GM19372 (cell line): Measurements from ENCODE around the gene TMEM255B.
"Not testable (repeated sequence)": the region's sequence is repeated elsewhere in the genome, so short reads cannot be mapped to it uniquely, and the experiment has no call there.

ENCODE experiments used
- ATAC-seq: cut with Tn5 transposase; IDR thresholded peaks from one replicate; pipeline ENCODE4 v1.9.1; 2021; ENCODE audit warnings: mild to moderate bottlenecking, low read depth, moderate library complexity; ENCODE audit not compliant: unreplicated experiment

TMEM255B gene

DNA sequence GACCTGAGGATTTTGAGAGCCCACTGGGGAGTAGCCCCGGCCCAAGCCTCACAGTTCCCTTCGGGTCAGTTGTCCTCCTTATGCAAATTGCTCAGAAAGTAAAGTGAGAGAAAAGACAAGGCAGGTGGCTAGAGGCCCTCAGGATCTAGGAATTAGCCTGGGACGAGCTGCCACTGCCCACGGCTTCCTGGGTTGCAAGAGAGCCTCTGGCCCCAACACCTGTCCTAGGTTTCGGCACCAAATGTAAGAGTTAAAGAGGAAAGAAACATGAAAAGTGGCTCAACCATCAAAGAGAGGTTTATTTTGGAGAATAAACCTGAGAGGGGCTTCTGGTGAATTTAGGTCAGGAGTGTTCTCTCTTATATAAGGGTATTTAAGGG lies 25.6 kb downstream of the TMEM255B start:
- no peak for ATAC-seq

GRCh38 chr13:113785051-113786010 lies 26.3 kb downstream of the TMEM255B start:
- ATAC-seq: no peak

DNA sequence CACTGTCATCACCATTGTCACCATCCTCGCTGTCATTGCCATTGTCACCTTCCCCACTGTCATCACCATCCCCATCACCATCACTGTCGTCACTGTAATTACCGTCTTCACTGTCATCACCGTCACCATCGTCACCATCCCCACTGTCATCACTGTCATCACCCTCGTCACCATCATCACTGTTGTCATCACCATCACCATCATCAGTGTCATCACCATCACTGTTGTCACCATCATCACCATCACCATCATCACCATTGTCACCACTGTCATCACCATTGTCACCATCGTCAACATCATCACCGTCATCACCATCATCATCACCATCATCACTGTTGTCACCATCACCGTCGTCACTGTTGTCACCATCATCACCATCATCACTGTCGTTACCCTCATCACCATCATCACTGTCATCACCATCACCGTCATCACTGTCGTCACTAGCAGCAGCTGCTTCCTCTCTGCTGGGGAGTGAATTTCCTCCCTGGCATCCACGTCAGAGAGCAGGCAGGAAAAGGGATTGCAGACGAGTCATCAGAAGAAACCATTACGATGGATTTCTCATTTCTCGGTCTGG lies 27.3 kb downstream of the TMEM255B start:
- ATAC-seq: no peak

- ATAC-seq: no peak
Measured at GRCh38 chr13:113787694-113788093, 28.7 kb downstream of the TMEM255B start.

DNA sequence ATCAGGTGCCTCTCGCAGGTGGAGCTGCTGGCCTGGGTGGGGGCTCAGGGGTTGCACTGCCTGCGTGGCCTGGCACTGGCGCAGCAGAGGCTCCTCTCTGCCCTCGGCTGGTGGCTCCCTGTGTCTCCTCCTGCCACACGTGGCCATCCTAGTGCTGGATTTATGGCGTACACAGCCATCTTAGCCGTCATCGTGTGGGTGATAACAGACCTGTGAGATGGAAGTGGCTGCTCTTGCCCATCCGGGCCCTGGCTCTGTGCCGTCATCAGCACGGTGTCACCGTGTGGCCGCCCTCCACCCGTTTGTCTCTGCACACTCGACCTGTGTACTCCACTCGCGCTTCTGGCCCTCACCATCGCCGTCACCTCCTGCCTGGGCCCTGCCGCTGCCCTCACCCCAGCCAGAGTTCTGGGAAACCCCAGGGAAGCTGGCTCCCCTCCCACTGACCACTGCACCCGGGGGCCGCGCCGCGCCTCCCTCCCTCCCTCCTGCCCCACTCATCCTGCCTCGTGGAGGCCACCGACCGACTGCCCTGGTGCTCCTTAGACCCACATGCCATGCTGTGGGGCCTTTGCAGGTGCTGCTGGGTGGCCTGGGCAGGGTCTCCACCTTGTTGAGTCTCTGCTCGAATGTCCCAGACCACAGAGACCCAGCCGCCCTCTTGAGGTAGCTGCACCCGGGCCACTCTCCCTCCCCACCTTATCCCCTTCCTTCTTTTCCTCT lies 29.5 kb downstream of the TMEM255B start:
- no peak for ATAC-seq

GRCh38 chr13:113789167-113789566 lies 30.1 kb downstream of the TMEM255B start:
- no peak for ATAC-seq

DNA sequence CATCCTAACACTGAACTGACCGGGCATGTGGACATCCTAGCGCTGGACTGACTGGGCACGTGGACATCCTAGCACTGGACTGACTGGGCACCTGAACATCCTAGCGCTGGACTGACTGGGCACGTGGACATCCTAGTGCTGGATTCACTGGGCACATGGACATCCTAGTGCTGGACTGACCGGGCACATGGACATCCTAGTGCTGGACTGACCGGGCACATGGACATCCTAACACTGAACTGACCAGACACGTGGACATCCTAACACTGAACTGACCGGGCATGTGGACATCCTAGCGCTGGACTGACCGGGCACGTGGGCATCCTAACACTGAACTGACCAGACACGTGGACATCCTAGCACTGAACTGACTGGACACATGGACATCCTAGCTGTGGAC lies 30.9 kb downstream of the TMEM255B start:
- not testable (repeated sequence) for ATAC-seq

DNA sequence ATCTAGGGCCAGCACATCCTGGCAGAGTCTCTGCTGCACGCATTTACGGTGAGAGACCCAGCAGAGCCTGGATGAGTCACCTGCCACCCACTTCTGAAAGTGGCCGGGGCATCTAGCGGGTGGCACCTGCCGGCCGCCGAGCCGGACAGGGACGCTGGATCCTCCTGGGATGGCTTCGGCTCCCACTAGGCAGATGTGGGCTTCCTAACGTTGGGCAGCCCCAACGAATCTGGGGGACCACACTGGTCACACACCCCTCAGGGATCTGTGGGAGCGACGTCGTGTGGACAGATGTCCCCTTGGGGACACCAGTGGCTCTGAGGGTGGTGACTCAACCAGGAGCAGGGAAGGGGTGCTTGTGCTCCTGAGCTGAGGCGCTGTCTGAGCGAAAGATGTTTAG lies 32.2 kb downstream of the TMEM255B start:
- ATAC-seq: no peak

DNA sequence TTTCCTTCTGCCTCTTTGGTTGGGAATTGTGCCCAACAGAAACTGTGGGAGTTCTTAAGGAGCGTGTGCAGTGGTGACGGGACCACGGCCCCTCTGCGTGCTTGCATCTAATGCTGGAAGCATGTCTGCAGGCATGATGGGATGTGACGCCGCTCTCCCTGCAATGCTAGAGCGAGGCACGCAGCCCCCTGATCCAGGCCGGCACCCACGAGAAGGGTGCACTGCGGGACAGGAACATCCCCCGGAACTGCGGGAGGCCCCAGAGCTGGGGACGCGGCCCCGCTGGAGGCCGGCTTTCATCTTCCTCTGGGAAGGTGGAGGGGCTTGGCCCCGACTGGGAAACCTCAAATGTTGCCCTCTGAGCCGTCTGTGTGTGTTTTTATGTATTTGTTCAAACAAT lies 32.7 kb downstream of the TMEM255B start:
- ATAC-seq: no peak

- ATAC-seq: no peak
Measured at GRCh38 chr13:113792236-113792770, 33.3 kb downstream of the TMEM255B start.

DNA sequence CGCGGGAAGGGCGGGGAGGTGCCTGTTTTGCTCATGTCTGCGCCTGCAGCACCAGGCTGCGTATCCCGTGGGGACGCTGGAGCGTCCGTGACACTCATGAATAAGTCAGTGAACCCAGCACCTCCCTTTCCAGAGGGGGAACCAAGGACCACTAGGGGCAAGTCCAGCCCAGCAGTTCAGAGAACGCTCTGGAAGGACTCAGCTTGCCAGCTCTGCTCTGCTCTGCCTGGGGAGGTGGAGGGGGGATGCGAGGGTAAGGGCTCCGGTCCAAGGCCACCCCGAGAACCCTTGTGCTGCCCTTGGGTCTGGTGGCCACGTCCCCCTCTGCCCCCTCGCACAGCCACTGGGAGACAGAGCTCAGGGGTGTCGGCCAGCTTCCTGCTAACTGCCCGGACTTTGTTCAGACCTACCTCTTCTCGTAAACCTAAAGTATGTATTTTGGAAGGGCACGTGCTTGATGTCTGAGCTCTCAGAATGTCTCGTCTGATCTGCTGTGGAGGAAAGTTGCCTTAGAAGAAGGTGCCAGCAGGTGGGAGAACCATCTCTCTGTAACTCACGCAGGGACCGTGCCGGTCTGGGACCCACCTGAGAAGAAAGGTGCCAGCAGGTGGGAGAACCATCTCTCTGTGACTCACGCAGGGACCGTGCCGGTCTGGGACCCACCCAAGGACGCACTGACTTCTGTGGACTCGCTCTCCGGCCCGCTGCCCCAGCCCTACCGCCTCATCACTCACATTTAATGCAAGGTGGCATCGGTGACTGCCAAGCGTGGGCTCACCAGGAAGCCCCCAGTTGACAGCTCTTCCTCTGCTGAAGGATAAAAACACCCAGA lies 34.1 kb downstream of the TMEM255B start:
- ATAC-seq: no peak

DNA sequence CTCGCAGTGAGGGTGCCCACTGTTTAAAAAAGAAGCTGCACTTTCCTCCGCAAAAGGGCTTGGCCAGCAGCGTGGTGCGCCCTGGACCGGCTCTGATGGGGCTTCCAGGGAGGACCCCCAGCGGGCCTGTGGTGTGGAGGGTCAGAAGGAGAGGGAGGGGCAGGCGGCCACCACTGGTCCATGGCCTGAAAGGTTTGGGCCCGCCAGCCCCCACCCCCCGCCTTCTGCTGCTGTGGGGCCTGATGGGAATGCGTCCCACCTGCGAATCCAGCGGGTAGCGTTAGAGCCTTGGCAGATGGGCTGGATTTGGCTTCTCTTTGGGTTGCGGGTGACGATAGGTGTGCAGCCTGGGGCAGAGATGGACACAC lies 34.7 kb downstream of the TMEM255B start:
- ATAC-seq: no peak

GRCh38 chr13:113794086-113794485 lies 35.1 kb downstream of the TMEM255B start:
- ATAC-seq: no peak

GRCh38 chr13:113794764-113795173 lies 35.7 kb downstream of the TMEM255B start:
- no peak for ATAC-seq

DNA sequence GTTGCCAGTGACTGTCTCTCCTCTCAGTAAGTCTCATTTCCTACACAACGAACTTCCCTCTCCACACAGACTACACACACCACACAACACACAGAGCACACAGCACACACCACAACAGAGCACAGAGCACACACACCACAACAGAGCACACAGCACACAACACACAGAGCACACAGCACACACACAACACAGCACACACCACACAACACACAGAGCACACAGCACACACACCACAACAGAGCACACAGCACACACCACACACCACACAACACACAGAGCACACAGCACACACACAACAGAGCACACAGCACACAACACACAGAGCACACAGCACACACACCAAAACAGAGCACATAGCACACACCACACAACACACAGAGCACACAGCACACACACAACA lies 36.3 kb downstream of the TMEM255B start:
- ATAC-seq: not testable (repeated sequence)

- ATAC-seq: no peak
Measured at GRCh38 chr13:113796211-113796963, 37.4 kb downstream of the TMEM255B start.

DNA sequence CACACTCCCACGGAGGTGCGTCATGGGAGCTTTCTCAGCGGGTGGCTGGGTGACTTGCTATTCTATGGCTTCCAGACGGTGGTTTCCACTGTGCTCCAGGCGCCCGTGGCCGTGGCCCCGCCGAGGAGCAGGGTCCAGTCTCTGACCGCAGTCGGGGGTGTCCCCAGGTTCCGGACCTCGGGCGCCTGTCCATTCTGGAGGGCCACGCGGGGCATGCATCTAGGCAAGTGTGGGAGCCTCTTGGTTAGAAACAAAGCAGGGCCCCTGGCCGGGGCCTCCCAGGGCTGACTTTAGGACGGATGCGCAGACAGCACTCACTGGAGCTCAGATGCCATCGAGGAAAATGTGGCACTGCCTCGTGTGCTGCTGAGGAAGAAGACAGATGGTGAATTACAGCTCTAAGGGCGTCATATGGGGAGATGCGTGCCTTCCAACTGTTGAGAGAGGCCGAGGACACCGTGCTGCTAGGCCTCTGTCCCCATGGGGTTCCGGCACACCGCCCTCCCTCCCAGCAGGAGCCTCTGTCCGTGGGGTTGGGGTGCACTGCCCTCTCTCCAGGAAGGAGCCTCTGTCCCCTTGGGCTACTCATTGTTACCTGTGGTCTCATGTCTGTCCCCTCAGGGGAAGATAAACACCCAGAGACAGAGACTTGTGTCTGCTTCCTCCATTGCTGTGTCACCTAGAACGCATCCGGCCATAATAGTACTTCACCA lies 38.1 kb downstream of the TMEM255B start:
- ATAC-seq: no peak

DNA sequence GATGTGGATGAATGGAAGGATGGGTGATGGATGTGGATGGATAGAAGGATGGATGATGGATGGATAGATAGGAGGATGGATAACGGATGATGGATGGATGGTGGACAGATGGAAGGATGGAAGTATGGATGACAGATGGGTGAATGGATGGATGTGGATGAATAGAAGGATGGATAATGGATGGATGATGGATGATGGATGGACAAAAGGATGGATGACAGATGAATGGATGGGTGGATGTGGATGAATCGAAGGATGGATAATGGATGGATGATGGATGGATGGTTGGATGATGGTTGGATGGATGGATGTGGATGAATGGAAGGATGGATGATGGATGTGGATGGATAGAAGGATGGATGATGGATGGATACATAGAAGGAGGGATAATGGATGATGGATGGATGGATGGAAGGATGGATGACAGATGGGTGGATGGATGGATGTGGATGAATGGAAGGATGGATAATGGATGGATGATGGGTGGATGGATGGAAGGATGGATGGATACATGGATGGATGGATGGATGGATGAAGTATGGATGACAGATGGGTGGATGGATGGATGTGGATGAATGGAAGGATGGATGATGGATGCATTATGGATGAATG lies 39.3 kb downstream of the TMEM255B start:
- ATAC-seq: no peak

DNA sequence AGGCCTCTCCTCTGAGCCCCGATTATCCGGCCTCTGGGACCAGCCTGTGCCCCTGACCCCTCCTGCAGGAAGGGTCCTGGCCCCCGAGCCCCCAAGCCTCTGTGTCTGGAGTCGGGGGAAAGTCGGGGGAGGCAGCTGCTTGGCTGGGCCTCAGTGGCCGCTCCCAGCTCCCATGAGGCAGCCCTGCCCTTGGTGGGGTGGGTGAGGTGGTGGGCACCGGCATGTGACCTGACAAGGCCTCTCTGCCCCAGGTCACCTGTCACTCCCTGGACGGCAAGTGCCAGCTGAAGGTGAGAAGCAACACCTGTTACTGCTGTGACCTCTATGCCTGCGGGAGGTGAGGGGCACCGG lies 41.5 kb downstream of the TMEM255B start:
- no peak for ATAC-seq
